ENCODE results near the gene KCNQ5.
"Not testable (repeated sequence)": the region's sequence is repeated elsewhere in the genome, so short reads cannot be mapped to it uniquely, and the experiment has no call there.

KCNQ5 gene

DNA sequence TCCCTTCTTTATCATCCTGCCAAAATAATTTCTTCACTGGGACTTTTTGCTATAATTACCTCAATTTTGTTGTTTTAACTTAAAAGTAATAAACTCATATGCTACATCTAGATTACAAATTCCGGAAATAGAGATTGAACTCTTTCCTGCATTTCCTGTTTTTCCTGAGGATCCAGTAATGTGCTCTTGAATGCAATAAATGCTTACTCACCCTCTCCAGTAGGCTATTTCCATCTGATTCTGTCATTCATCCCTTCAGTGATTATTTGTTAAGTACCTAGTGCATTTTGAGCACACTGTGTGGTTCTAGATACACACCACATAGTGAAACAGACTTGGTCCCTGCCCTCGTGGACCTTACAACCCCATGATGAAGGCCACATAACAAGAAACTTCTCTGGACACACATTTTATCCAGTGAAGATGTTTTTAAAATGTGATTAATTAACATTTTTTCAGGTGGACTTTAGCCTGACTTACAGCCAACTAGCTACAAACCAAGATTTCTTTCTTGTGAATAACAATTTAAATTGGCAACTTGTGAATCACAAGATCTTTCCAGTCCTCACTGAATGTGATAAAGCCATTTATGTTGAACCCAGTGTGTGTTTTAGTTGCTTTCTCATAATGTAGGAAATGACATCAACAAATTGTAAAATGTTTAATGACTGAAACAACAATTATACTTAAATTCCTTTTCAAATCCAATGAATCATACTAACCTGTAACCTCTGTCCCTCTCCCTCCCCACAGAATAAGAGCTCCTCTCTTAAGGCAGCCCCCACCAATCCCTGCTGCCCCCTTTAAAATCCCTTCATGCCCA lies 331.2 kb downstream of the KCNQ5 start:
- no peak for DNase-seq (ENCODE audit: low spot score)

DNA sequence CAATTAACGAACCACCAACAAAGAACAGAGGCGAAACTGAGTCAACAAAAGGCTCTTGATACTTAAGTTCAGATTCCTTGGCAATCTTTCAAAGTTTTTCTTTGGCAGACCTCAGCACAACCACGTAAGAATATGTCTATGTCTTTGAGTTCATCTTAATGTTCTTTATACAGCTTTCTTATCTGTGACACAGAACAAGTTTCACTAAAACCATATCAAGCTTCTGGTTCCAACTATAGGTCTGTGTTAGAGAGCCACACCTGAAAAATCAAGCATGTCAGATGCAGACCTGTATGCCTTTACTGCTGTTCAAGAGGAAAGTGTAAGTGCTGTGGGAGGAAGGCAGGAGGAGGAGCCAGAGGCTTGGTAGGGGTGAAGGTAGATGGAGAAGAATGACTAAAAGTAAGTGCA lies 332.1 kb downstream of the KCNQ5 start:
- DNase-seq (ENCODE audit: low spot score): no peak

- no peak for DNase-seq (ENCODE audit: low spot score)
Measured at GRCh38 chr6:72954716-72955115, 332.9 kb downstream of the KCNQ5 start.

DNA sequence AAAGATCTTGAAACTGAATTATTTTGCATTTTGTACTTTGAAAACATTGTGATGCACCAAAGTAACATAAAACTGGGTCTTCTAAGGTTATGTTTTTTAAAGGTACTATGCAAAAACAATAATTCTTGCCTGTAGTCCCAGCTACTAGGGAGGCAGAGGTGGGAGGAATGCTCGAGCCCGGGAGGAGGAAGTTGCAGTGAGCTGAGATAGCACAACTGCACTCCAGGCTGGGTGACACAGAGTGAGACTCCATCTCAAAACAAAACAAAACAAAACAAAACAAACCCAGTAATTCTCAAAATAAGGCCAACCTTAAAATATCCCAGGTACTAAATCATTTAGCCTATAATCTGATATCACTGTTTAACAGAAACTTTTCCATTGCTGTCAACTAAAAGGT lies 333.8 kb downstream of the KCNQ5 start:
- DNase-seq (ENCODE audit: low spot score): no peak

GRCh38 chr6:72956272-72956671 lies 334.4 kb downstream of the KCNQ5 start:
- no peak for DNase-seq (ENCODE audit: low spot score)

- DNase-seq (ENCODE audit: low spot score): no peak
Measured at GRCh38 chr6:72959821-72960220, 338.0 kb downstream of the KCNQ5 start.

DNA sequence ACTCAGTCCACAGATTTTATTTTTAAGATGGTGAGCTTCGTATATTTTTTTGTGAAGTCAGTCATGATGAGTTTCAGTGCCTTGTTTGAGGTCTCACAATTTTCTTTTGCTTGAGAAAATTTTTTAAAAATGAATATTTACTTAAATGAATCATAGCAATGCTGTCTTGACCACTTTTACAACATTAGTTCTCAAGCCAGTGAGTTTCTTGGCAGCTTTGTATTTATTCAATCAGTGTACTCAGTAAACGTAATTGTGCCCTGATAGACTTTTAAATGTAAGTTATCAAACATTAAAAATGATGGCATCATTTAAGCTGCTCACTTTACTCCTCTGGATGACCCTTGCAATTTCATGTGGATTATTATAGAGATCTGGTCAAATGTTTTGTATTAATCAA lies 342.1 kb downstream of the KCNQ5 start:
- no peak for DNase-seq (ENCODE audit: low spot score)

- no peak for DNase-seq (ENCODE audit: low spot score)
Measured at GRCh38 chr6:72966628-72967280, 344.9 kb downstream of the KCNQ5 start.

- DNase-seq (ENCODE audit: low spot score): no peak
Measured at GRCh38 chr6:72967329-72967728, 345.5 kb downstream of the KCNQ5 start.

DNA sequence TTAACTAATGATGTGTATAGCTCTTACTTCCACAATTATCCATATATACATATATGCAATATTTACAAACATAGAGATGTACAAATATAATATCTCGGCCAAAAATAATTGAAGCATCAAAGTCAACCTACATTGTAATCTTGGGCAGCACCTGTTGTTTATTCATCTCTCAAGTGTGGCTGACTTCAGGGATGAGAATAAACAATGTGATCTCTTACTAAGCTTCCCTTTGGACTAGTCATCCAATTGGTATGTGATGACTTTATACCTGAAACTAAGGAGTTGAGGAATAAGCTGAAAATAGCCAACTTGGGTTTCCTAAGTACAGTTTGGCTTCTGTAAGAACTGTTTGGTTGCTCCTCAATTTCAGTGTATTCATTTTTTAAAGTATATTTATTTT lies 346.8 kb downstream of the KCNQ5 start:
- no peak for DNase-seq (ENCODE audit: low spot score)

- no peak for DNase-seq (ENCODE audit: low spot score)
Measured at GRCh38 chr6:72969666-72970065, 347.8 kb downstream of the KCNQ5 start.

DNA sequence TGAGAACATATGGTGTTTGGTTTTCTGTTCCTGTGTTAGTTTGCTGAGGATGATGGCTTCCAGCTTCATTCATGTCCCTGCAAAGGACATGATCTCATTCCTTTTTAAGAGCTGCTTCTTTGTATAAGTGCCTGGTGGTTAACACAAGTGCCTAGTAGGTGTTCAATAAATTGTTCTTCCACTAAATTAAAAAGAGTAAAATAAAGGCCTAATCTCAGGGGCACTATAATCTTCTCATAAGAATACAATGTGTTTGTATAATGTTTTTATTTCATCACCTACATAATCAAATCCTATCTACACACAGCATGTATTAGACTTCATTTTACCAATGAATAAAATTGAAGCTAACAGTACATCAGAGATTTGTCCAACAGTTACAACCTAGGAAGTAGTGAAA lies 350.7 kb downstream of the KCNQ5 start:
- no peak for DNase-seq (ENCODE audit: low spot score)

GRCh38 chr6:72974276-72974675 lies 352.4 kb downstream of the KCNQ5 start:
- DNase-seq (ENCODE audit: low spot score): no peak

DNA sequence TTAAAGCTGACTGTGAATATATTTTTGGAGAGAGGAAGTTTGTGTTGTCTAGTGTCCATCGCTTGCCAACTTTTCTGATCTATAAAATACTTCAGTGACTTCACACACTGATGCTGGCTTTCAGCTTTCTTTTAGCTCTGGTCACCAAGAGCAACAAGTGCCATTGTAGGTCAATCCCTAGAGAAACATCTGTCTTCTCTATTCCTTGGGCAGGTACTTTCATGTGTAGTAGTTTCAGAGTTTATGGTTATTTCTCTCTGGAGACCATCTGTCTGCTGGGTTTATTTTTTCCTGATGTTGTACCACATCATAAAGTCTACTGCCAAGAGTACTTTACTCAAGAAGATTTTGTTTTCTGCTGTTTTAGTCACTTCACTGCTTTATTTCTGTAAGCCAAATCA lies 353.5 kb downstream of the KCNQ5 start:
- DNase-seq (ENCODE audit: low spot score): no peak

GRCh38 chr6:72976484-72976883 lies 354.6 kb downstream of the KCNQ5 start:
- no peak for DNase-seq (ENCODE audit: low spot score)

- DNase-seq (ENCODE audit: low spot score): no peak
Measured at GRCh38 chr6:72977114-72977513, 355.2 kb downstream of the KCNQ5 start.

DNA sequence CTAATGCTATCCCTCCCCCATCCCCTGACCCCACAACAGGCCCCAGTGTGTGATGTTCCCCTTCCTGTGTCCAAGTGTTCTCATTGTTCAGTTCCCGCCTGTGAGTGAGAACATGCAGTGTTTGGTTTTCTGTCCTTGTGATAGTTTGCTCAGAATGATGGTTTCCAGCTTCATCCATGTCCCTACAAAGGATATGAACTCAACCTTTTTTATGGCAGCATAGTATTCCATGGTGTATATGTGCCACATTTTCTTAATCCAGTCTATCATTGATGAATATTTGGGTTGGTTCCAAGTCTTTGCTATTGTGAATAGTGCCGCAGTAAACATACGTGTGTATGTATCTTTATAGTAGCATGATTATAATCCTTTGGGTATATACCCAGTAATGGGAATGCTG lies 356.9 kb downstream of the KCNQ5 start:
- not testable (repeated sequence) for DNase-seq (ENCODE audit: low spot score)

DNA sequence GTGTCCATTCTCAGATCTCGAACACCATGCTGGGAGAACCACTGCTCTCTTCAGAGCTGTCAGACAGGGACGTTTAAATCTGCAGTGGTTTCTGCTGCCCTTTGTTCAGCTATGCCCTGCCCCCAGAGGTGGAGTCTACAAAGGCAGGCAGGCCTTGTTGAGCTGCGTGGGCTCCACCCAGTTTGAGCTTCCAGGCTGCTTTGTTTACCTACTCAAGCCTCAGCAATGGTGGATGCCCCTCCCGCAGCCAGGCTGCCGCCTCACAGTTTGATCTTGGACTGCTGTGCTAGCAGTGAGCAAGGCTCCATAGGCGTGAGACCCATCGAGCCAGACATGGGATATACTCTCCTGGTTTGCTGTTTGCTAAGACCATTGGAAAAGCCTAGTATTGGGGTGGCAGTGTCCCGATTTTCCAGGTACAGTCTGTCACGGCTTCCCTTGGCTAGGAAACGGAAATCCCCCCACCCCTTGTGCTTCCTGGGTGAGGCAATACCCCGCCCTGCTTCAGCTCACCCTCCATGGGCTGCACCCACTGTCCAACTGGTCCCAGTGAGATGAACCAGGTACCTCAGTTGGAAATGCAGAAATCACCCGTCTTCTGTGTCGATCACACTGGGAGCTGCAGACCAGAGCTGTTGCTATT lies 362.4 kb downstream of the KCNQ5 start:
- not testable (repeated sequence) for DNase-seq (ENCODE audit: low spot score)

GRCh38 chr6:72984981-72985665 lies 363.3 kb downstream of the KCNQ5 start:
- no peak for DNase-seq (ENCODE audit: low spot score)

- no peak for DNase-seq (ENCODE audit: low spot score)
Measured at GRCh38 chr6:72987301-72987700, 365.4 kb downstream of the KCNQ5 start.

- no peak for DNase-seq (ENCODE audit: low spot score)
Measured at GRCh38 chr6:72999995-73000394, 378.1 kb downstream of the KCNQ5 start.

DNA sequence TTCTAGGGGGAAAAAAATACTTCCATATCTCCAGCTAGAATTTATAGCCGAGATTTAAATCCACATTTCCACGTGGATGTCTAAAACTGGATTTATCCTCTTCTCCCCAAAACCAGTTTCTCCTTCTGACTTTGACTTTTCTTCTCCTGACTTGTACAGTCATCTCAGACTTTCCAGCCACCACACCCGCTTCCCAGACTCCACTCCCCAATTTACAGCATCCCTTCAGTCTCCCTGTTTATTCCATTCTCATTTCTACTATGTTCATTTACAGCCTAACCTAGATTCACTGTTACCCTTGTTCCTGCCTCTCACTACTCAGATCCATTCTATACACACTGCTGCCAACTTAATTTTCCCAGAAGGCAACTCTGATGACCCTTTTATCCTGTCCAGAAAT lies 378.6 kb downstream of the KCNQ5 start:
- DNase-seq (ENCODE audit: low spot score): no peak

DNA sequence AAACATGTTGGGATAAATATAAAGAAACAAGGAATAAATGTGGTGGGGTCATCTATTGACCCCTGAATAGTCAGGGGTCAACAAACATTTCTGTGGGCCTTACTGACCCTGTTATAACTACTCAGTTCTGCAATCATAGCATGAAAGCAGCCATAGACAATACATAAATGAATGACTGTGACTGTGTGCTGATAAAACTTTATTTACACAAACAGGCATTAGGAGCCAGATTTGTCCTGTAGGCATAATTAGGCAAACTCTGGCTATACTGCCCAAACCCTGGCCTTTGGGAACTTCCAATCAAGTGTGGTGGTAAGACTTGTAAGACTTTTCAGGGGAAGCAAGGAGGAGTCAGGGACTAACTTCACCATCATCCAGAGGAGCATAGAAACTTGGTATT lies 380.7 kb downstream of the KCNQ5 start:
- DNase-seq (ENCODE audit: low spot score): no peak
